SK-N-SH (cell line): ENCODE measurements around the gene ISYNA1. TPM values are rescaled to one million over a fixed set of nuclear protein-coding genes. Genes with fewer than 3 reads are reported as not detected.
A peak's percentile ranks its signal among the peaks of the same experiment; 100 is the strongest.

Source experiments
- CTCF ChIA-PET: fragments of 300-600, 350-600 bp; formaldehyde crosslinking; extraction: SDS; loops from one replicate; lab custom pipeline; 2021; lab: Yijun Ruan, JAX
- POLR2A ChIA-PET: fragments of 350-600 bp; sonication (Branson Sonifier 250); formaldehyde crosslinking; extraction: SDS; loops from one replicate; lab custom pipeline; 2020; ENCODE audit warnings: antibody characterized with exemption, inconsistent platforms; lab: Yijun Ruan, JAX
- DNase-seq: peaks from one replicate; pipeline ENCODE4 v3.0.0; 2012
- H2AFZ ChIP-seq: fragments of 200-600 bp; sonication (generic); 2 replicates; pipeline ENCODE4 v1.8.1; 2016; ENCODE audit warnings: antibody characterized with exemption, mild to moderate bottlenecking, low read depth
- H3F3A ChIP-seq: fragments of 200-600 bp; sonication (generic); replicated peaks from 2 replicates; pipeline ENCODE3; 2016; ENCODE audit warnings: antibody characterized with exemption, mild to moderate bottlenecking; ENCODE audit not compliant: insufficient read depth
- H3K27ac ChIP-seq, 2 experiments: fragments of 200-500 bp in 1 of 2; fragments of 200-600 bp in 1 of 2; sonication (Bioruptor generic) in 1 of 2; sonication (generic), shearing (Covaris generic) in 1 of 2; 2 replicates each; pipeline versions ENCODE4 v1.5.1 to v1.6.1; 2014 to 2016; ENCODE audit warnings: low read depth in 2 of 2, inconsistent platforms in 1 of 2, low read length in 1 of 2, mild to moderate bottlenecking in 1 of 2, mixed read lengths in 1 of 2
- H3K27me3 ChIP-seq: fragments of 200-600 bp; sonication (generic), shearing (Covaris generic); 2 replicates; pipeline ENCODE4 v1.6.1; 2016; ENCODE audit warnings: mixed run types; ENCODE audit not compliant: insufficient read depth
- H3K36me3 ChIP-seq, 2 experiments: fragments of 200-500 bp in 1 of 2; fragments of 200-600 bp in 1 of 2; sonication (Bioruptor generic) in 1 of 2; sonication (generic) in 1 of 2; replicated peaks in 1 of 2; 2 replicates each; pipeline versions ENCODE3 to v1.5.1; 2014 to 2016; ENCODE audit warnings: low read length in 1 of 2, mild to moderate bottlenecking in 1 of 2; ENCODE audit not compliant: insufficient read depth in 2 of 2, control insufficient read depth in 1 of 2
- H3K4me1 ChIP-seq, 2 experiments: fragments of 200-500 bp in 1 of 2; fragments of 200-600 bp in 1 of 2; sonication (Bioruptor generic) in 1 of 2; sonication (generic), shearing (Covaris generic) in 1 of 2; 2 replicates each; pipeline versions ENCODE4 v1.5.1 to v1.6.1; 2014 to 2016; ENCODE audit warnings: low read depth in 1 of 2, low read length in 1 of 2, mixed run types in 1 of 2; ENCODE audit not compliant: insufficient read depth in 2 of 2, control insufficient read depth in 1 of 2
- H3K4me2 ChIP-seq: fragments of 200-600 bp; sonication (generic), shearing (Covaris generic); 2 replicates; pipeline ENCODE4 v1.6.1; 2017; ENCODE audit warnings: mixed run types
- H3K4me3 ChIP-seq, 2 experiments: fragments of 200-500 bp in 1 of 2; fragments of 200-600 bp in 1 of 2; sonication (Bioruptor generic) in 1 of 2; sonication (generic), shearing (Covaris generic) in 1 of 2; 2 replicates each; pipeline versions ENCODE4 v1.5.1 to v1.8.1; 2014 to 2016; ENCODE audit warnings: low read depth in 2 of 2, inconsistent platforms in 1 of 2, low read length in 1 of 2, mild to moderate bottlenecking in 1 of 2, mixed read lengths in 1 of 2, moderate library complexity in 1 of 2
- H3K79me2 ChIP-seq: fragments of 200-600 bp; sonication (generic); 2 replicates; pipeline ENCODE4 v1.8.1; 2017; ENCODE audit warnings: mild to moderate bottlenecking; ENCODE audit not compliant: insufficient read depth
- H3K9ac ChIP-seq: fragments of 200-600 bp; sonication (generic); 2 replicates; pipeline ENCODE4 v1.6.1; 2017; ENCODE audit warnings: mixed run types
- H3K9me2 ChIP-seq: fragments of 200-600 bp; sonication (generic); 2 replicates; pipeline ENCODE4 v1.6.1; 2017; ENCODE audit warnings: mixed run types
- H3K9me3 ChIP-seq: fragments of 200-600 bp; sonication (generic); 2 replicates; pipeline ENCODE4 v1.6.1; 2017; ENCODE audit warnings: mixed run types, mild to moderate bottlenecking, moderate library complexity
- H4K20me1 ChIP-seq: fragments of 200-600 bp; sonication (generic); 2 replicates; pipeline ENCODE4 v1.6.1; 2017; ENCODE audit warnings: mild to moderate bottlenecking, mixed run types; ENCODE audit not compliant: insufficient read depth
- CTCF ChIP-seq: fragments of 200-600 bp; sonication (generic); IDR thresholded peaks from 2 replicates; pipeline ENCODE4 v1.6.1; 2017; ENCODE audit warnings: antibody characterized with exemption, mild to moderate bottlenecking, moderate library complexity
- EP300 ChIP-seq, 2 experiments: IDR thresholded peaks; 2 replicates each; pipeline versions ENCODE4 v1.4.0 to v1.6.1; 2012; ENCODE audit warnings: borderline replicate concordance in 1 of 2, low read depth in 1 of 2, low read length in 1 of 2
- EZH2phosphoT487 ChIP-seq: fragments of 200-600 bp; sonication (generic); IDR thresholded peaks from 2 replicates; pipeline ENCODE4 v1.6.1; 2017; ENCODE audit warnings: low read depth, mixed run types, mild to moderate bottlenecking, antibody characterized with exemption, moderate library complexity, borderline replicate concordance
- FOSL2 ChIP-seq: IDR thresholded peaks from 2 replicates; pipeline ENCODE4 v1.4.0; 2012; ENCODE audit warnings: low read depth, mild to moderate bottlenecking, moderate library complexity, borderline replicate concordance
- FOXJ3 ChIP-seq: sonication (generic); formaldehyde crosslinking; IDR thresholded peaks from 2 replicates; pipeline ENCODE4 v1.5.1; 2020; ENCODE audit warnings: mild to moderate bottlenecking, missing genetic modification reagents
- IRF3 ChIP-seq: fragments of 150-350 bp; IDR thresholded peaks from 2 replicates; pipeline ENCODE4 v1.6.1; 2016; ENCODE audit warnings: mild to moderate bottlenecking, low read depth, low read length
- MXI1 ChIP-seq: IDR thresholded peaks from 2 replicates; pipeline ENCODE4 v1.6.1; 2012; ENCODE audit warnings: mild to moderate bottlenecking, low read depth, low read length, improper control_type of control experiment
- NFIC ChIP-seq: IDR thresholded peaks from 2 replicates; pipeline ENCODE4 v1.4.0; 2012; ENCODE audit warnings: borderline replicate concordance
- NRF1 ChIP-seq: IDR thresholded peaks from 2 replicates; pipeline ENCODE4 v1.6.1; 2012; ENCODE audit warnings: low read depth, mild to moderate bottlenecking, low read length
- POLR2AphosphoS5 ChIP-seq: IDR thresholded peaks from 2 replicates; pipeline ENCODE4 v1.6.1; 2012; ENCODE audit warnings: low read depth, low read length
- RFX5 ChIP-seq: IDR thresholded peaks from 2 replicates; pipeline ENCODE4 v1.6.1; 2012; ENCODE audit warnings: mild to moderate bottlenecking, improper control_type of control experiment, low read length
- RXRA ChIP-seq: IDR thresholded peaks from 2 replicates; pipeline ENCODE4 v1.4.0; 2012; ENCODE audit warnings: low read depth, mild to moderate bottlenecking, borderline replicate concordance
- SIN3A ChIP-seq: IDR thresholded peaks from 2 replicates; pipeline ENCODE4 v1.6.1; 2012; ENCODE audit warnings: low read depth, mild to moderate bottlenecking, low read length, moderate library complexity, borderline replicate concordance
- SMC3 ChIP-seq: IDR thresholded peaks from 2 replicates; pipeline ENCODE4 v1.6.1; 2012; ENCODE audit warnings: low read depth, low read length, improper control_type of control experiment
- TCF12 ChIP-seq: IDR thresholded peaks from 2 replicates; pipeline ENCODE4 v1.4.0; 2012
- YY1 ChIP-seq: IDR thresholded peaks from 2 replicates; pipeline ENCODE4 v1.4.0; 2012; ENCODE audit warnings: low read depth, mild to moderate bottlenecking
- ZBTB33 ChIP-seq: IDR thresholded peaks from 2 replicates; pipeline ENCODE4 v1.4.0; 2012; ENCODE audit warnings: low read depth, borderline replicate concordance
- WGBS: methylation state at CpG from one replicate; pipeline ENCODE4 v1.1.6; 2017; ENCODE audit warnings: low lambda C conversion rate; 5-methylcytosine and 5-hydroxymethylcytosine counted together
- polyA plus RNA-seq, 3 experiments: library from polyadenylated mRNA; depleted of rRNA; stranded (reverse); fragments of >200 nt; gene quantifications; 2 replicates each; pipeline ENCODE4 v1.2.3, GENCODE V29; 2012
- TF ChIP-seq, protein P1 (sequence below): fragments of 150-350 bp; IDR thresholded peaks from 2 replicates; pipeline ENCODE4 v1.6.1; 2017; ENCODE audit warnings: antibody characterized with exemption, low read length, low read depth, borderline replicate concordance
- TF ChIP-seq, protein P2 (sequence below): IDR thresholded peaks from 2 replicates; pipeline ENCODE4; 2012
- TF ChIP-seq, protein P3 (sequence below): IDR thresholded peaks from 2 replicates; pipeline ENCODE4 v1.4.0; 2012; ENCODE audit warnings: low read depth, borderline replicate concordance

The ISYNA1 gene
- polyA plus RNA-seq, 1 of the 3 experiments (the other 2 are of a cell fraction): 48.0 TPM

DNA sequence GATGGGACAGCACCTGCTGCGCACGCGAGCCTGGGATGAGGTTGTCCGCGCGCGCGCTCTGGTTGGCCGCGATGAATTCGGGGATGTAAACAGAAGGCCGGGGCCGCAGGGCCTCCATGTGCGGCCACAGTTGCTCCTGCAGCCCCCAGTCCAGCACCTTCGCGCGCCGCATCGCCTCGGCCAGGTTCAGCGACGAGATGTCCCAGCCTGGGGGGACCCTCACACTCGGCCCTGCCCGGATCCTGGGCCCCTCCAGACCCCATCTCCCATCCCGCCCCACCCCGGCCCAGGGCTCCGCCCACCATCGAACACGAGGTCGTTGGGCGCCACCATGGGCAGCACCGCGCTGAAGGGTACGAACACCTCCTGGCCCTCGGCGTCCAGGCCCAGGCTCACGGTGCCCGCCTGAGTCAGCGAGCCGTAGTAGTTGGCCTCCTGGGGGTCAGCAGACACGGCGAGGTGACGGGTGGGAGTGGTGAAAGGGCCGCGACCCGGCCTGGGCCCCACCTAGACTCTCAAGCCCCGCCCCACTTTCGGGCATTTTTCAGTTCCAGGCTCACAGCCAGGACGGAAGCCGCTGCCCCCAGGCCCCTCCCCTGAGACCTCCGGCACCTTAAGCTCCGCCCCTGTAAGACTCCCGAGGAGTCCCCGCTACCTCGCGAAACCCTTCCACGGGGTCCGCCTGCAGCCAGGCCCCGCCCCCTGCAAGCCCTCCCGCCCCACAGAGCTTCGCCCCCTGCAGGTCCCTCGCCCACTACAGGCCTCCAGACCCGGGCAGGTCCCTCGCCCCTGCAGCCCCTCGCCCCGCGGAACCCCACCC, 1.1 kb downstream of the ISYNA1 start (continued):
- TF ChIP-seq FOSL2 (no peak), CTCF (no peak), TCF12 (no peak), MXI1 (0 out of 2 replicates have a peak, but pooled peaks have one; percentile 37), NRF1 (no peak), POLR2AphosphoS5 (0 out of 2 replicates have a peak, but pooled peaks have one; percentile 13), SIN3A (no peak), FOXJ3 (CRISPR knock-in tag) (no peak), NFIC (peak; percentile 43; the same call in 1 of the 2 replicates), EP300 (IDR thresholded peaks at IDR 0.05; ENCODE audit: borderline replicate concordance in 1 of 2, low read depth in 1 of 2, low read length in 1 of 2) (no peak), RXRA (no peak)
- TF ChIP-seq, protein P1, sequence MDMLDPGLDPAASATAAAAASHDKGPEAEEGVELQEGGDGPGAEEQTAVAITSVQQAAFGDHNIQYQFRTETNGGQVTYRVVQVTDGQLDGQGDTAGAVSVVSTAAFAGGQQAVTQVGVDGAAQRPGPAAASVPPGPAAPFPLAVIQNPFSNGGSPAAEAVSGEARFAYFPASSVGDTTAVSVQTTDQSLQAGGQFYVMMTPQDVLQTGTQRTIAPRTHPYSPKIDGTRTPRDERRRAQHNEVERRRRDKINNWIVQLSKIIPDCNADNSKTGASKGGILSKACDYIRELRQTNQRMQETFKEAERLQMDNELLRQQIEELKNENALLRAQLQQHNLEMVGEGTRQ: no peak
- TF ChIP-seq, protein P2, sequence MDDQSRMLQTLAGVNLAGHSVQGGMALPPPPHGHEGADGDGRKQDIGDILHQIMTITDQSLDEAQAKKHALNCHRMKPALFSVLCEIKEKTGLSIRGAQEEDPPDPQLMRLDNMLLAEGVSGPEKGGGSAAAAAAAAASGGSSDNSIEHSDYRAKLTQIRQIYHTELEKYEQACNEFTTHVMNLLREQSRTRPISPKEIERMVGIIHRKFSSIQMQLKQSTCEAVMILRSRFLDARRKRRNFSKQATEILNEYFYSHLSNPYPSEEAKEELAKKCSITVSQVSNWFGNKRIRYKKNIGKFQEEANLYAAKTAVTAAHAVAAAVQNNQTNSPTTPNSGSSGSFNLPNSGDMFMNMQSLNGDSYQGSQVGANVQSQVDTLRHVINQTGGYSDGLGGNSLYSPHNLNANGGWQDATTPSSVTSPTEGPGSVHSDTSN: peak; percentile 15; the same call in 1 of the 2 replicates

- ChIA-PET POLR2A (interaction anchor here (0.9 kb wide), 1 partner anchor 48 kb away, joined by 3 read pairs; no protein-coding TSS in a partner anchor), CTCF (interaction anchor here (0.8 to 2.7 kb wide), 5 partner anchors 15 to 84 kb away, joined by 3 to 9 read pairs (median 4); partner anchors contain the start of gene SSBP4)
- Histone ChIP-seq H3K4me1 (peaks cover 0 to 33% of the 10 kb centered on the region in 2 experiments; a peak in 2 of 4 replicates), H3K9ac (no peak overlapping the region), H3K9me2 (no peaks in the 10 kb centered on the region), H3K27ac (peak overlapping the region in 1 of 2 experiments; percentile 60; a peak in 1 of 4 replicates), H3K36me3 (peaks cover 0 to 6% of the 10 kb centered on the region in 2 experiments), H3F3A (peaks cover 17% of the 10 kb centered on the region), H3K79me2 (no peaks in the 10 kb centered on the region), H3K4me3 (peak overlapping the region in 1 of 2 experiments; percentile 65; a peak in 1 of 4 replicates), H2AFZ (no peak overlapping the region), H3K4me2 (0 out of 2 replicates have a peak overlapping the region, but pooled peaks have one; percentile 63), H3K9me3 (no peaks in the 10 kb centered on the region), H3K27me3 (no peaks in the 10 kb centered on the region), H4K20me1 (no peaks in the 10 kb centered on the region)
- 94% methylated on average over 27 of the region's 46 CpGs for WGBS
- DNase-seq: no peak
- TF ChIP-seq POLR2AphosphoS5 (no peak), RFX5 (no peak), EZH2phosphoT487 (no peak), SMC3 (no peak), YY1 (no peak), RXRA (no peak), IRF3 (no peak), ZBTB33 (no peak), MXI1 (no peak)
- TF ChIP-seq, protein P3, sequence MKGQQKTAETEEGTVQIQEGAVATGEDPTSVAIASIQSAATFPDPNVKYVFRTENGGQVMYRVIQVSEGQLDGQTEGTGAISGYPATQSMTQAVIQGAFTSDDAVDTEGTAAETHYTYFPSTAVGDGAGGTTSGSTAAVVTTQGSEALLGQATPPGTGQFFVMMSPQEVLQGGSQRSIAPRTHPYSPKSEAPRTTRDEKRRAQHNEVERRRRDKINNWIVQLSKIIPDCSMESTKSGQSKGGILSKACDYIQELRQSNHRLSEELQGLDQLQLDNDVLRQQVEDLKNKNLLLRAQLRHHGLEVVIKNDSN: no peak
Observed at GRCh38 chr19:18435842-18436670, 1.9 kb downstream of the ISYNA1 start.
